Stimulated activated effector memory CD8-positive, alpha-beta T cell treated with anti-CD3 and anti-CD28 coated beads, Interleukin-12 subunit alpha, Interleukin-12 subunit beta, amount 100 ng/mL, for 72 hours (primary cell): ENCODE results near the gene TMEM132E.
"Not testable (repeated sequence)": the region's sequence is repeated elsewhere in the genome, so short reads cannot be mapped to it uniquely, and the experiment has no call there.

Source experiments
- ATAC-seq: fragments of 150-1000 bp; cut with Tn5 transposase; 2 replicates; pipeline ENCODE4 v1.10.0; 2021
- DNase-seq, 2 donors: peaks; one replicate each; pipeline ENCODE4 v3.0.0; 2021 to 2022; ENCODE audit warnings: low spot score in 2 of 2
- H3K27ac Mint-ChIP-seq: one replicate; pipeline ENCODE4 v1.8.0; 2022; ENCODE audit warnings: mild to moderate bottlenecking, mixed read lengths
- H3K36me3 Mint-ChIP-seq: one replicate; pipeline ENCODE4 v1.8.0; 2022; ENCODE audit warnings: mild to moderate bottlenecking, mixed read lengths
- H3K4me1 Mint-ChIP-seq: one replicate; pipeline ENCODE4 v1.8.0; 2022; ENCODE audit warnings: mixed read lengths
- H3K4me3 Mint-ChIP-seq: one replicate; pipeline ENCODE4 v1.8.0; 2022; ENCODE audit warnings: mild to moderate bottlenecking, mixed read lengths
- H3K9me3 Mint-ChIP-seq: one replicate; pipeline ENCODE4 v1.8.0; 2022; ENCODE audit warnings: mixed read lengths

Gene TMEM132E

GRCh38 chr17:34579017-34579946 lies at the start of gene TMEM132E:
TMEM132E (plus strand) TSS chr17:34579582; CDS start chr17:34581077, 1,495 bp downstream.
- Mint-ChIP-seq H3K36me3 (no peaks in the 10 kb centered on the region), H3K27ac (no peak within 1 kb of the TSS), H3K4me1 (peaks cover 13% of the 10 kb centered on the region), H3K4me3 (peak within 1 kb of the TSS; percentile 69), H3K9me3 (no peaks in the 10 kb centered on the region)
- no peak for DNase-seq
- no peak for ATAC-seq

- Mint-ChIP-seq H3K36me3 (no peaks in the 10 kb centered on the region), H3K4me1 (no peaks in the 10 kb centered on the region), H3K4me3 (no peak overlapping the region), H3K27ac (no peak overlapping the region), H3K9me3 (no peaks in the 10 kb centered on the region)
- DNase-seq: no peak
- ATAC-seq: no peak
These were observed 48.5 kb upstream of the TMEM132E start for GRCh38 chr17:34530918-34531317.

- H3K4me3 Mint-ChIP-seq: no peak overlapping the region
- H3K27ac Mint-ChIP-seq: no peak overlapping the region
- H3K4me1 Mint-ChIP-seq: no peaks in the 10 kb centered on the region
- ATAC-seq (no peak), DNase-seq (no peak)
- H3K36me3 Mint-ChIP-seq: no peaks in the 10 kb centered on the region
- no peaks in the 10 kb centered on the region for H3K9me3 Mint-ChIP-seq
These were observed 46.9 kb upstream of the TMEM132E start for GRCh38 chr17:34532281-34533065.

GRCh38 chr17:34533806-34534527 lies 45.4 kb upstream of the TMEM132E start:
- H3K27ac Mint-ChIP-seq: no peak overlapping the region
- H3K4me3 Mint-ChIP-seq: no peak overlapping the region
- no peaks in the 10 kb centered on the region for H3K9me3 Mint-ChIP-seq
- DNase-seq: no peak
- H3K36me3 Mint-ChIP-seq: no peaks in the 10 kb centered on the region
- ATAC-seq: no peak
- no peaks in the 10 kb centered on the region for H3K4me1 Mint-ChIP-seq

GRCh38 chr17:34537445-34537844 lies 41.9 kb upstream of the TMEM132E start:
- Mint-ChIP-seq H3K4me3 (no peak overlapping the region), H3K36me3 (no peaks in the 10 kb centered on the region)

GRCh38 chr17:34538582-34538981 lies 40.8 kb upstream of the TMEM132E start:
- DNase-seq, H3K36me3 Mint-ChIP-seq, ATAC-seq, H3K9me3 Mint-ChIP-seq, H3K4me1 Mint-ChIP-seq, H3K4me3 Mint-ChIP-seq, H3K27ac Mint-ChIP-seq: not testable (repeated sequence)

More at GRCh38 chr17:34537445-34537844, 41.9 kb upstream of the TMEM132E start:
- Mint-ChIP-seq H3K9me3 (no peaks in the 10 kb centered on the region), H3K27ac (no peak overlapping the region), H3K4me1 (no peaks in the 10 kb centered on the region)
- DNase-seq: no peak
- no peak for ATAC-seq

- Mint-ChIP-seq H3K4me3 (no peak overlapping the region), H3K4me1 (no peaks in the 10 kb centered on the region), H3K27ac (no peak overlapping the region), H3K36me3 (no peaks in the 10 kb centered on the region), H3K9me3 (no peaks in the 10 kb centered on the region)
- DNase-seq (no peak), ATAC-seq (no peak)
These were observed 39.5 kb upstream of the TMEM132E start for GRCh38 chr17:34539881-34540280.

- DNase-seq: peak; percentile 42 to 76
- no peak overlapping the region for H3K27ac Mint-ChIP-seq
- no peaks in the 10 kb centered on the region for H3K9me3 Mint-ChIP-seq
- H3K4me3 Mint-ChIP-seq: no peak overlapping the region
- no peaks in the 10 kb centered on the region for H3K4me1 Mint-ChIP-seq
- ATAC-seq: no peak
- no peaks in the 10 kb centered on the region for H3K36me3 Mint-ChIP-seq
These were observed 36.6 kb upstream of the TMEM132E start for GRCh38 chr17:34542700-34543336.

- no peak for DNase-seq
- ATAC-seq: no peak
These were observed 31.8 kb upstream of the TMEM132E start for GRCh38 chr17:34547453-34548063.

GRCh38 chr17:34549966-34550365 lies 29.4 kb upstream of the TMEM132E start:
- H3K36me3 Mint-ChIP-seq: no peaks in the 10 kb centered on the region
- DNase-seq (no peak), ATAC-seq (no peak)
- H3K4me1 Mint-ChIP-seq: no peaks in the 10 kb centered on the region
- no peak overlapping the region for H3K27ac Mint-ChIP-seq
- H3K4me3 Mint-ChIP-seq: no peak overlapping the region
- no peaks in the 10 kb centered on the region for H3K9me3 Mint-ChIP-seq

More at GRCh38 chr17:34547453-34548063, 31.8 kb upstream of the TMEM132E start:
- Mint-ChIP-seq H3K9me3 (no peaks in the 10 kb centered on the region), H3K4me3 (no peak overlapping the region), H3K4me1 (no peaks in the 10 kb centered on the region), H3K36me3 (no peaks in the 10 kb centered on the region), H3K27ac (no peak overlapping the region)

GRCh38 chr17:34553907-34554306 lies 25.5 kb upstream of the TMEM132E start:
- H3K4me3 Mint-ChIP-seq: no peak overlapping the region
- no peaks in the 10 kb centered on the region for H3K9me3 Mint-ChIP-seq

GRCh38 chr17:34556384-34556783 lies 23.0 kb upstream of the TMEM132E start:
- Mint-ChIP-seq H3K4me3 (no peak overlapping the region), H3K27ac (no peak overlapping the region), H3K4me1 (no peaks in the 10 kb centered on the region), H3K36me3 (no peaks in the 10 kb centered on the region), H3K9me3 (no peaks in the 10 kb centered on the region)
- ATAC-seq (no peak), DNase-seq (no peak)

More at GRCh38 chr17:34553907-34554306, 25.5 kb upstream of the TMEM132E start:
- H3K4me1 Mint-ChIP-seq: no peaks in the 10 kb centered on the region
- H3K27ac Mint-ChIP-seq: no peak overlapping the region
- DNase-seq: no peak
- no peaks in the 10 kb centered on the region for H3K36me3 Mint-ChIP-seq
- no peak for ATAC-seq

- no peak overlapping the region for H3K27ac Mint-ChIP-seq
- no peaks in the 10 kb centered on the region for H3K9me3 Mint-ChIP-seq
- no peaks in the 10 kb centered on the region for H3K4me1 Mint-ChIP-seq
- no peak for ATAC-seq
- no peaks in the 10 kb centered on the region for H3K36me3 Mint-ChIP-seq
- no peak for DNase-seq
- no peak overlapping the region for H3K4me3 Mint-ChIP-seq
These were observed 22.5 kb upstream of the TMEM132E start for GRCh38 chr17:34556931-34557330.

- H3K9me3 Mint-ChIP-seq: no peaks in the 10 kb centered on the region
- H3K4me3 Mint-ChIP-seq: no peak overlapping the region
- no peak for ATAC-seq
- DNase-seq: no peak
- H3K36me3 Mint-ChIP-seq: no peaks in the 10 kb centered on the region
- no peaks in the 10 kb centered on the region for H3K4me1 Mint-ChIP-seq
- no peak overlapping the region for H3K27ac Mint-ChIP-seq
These were observed 18.1 kb upstream of the TMEM132E start for GRCh38 chr17:34561328-34561727.
